ENCODE measurements around the gene PLXDC2.

DNA sequence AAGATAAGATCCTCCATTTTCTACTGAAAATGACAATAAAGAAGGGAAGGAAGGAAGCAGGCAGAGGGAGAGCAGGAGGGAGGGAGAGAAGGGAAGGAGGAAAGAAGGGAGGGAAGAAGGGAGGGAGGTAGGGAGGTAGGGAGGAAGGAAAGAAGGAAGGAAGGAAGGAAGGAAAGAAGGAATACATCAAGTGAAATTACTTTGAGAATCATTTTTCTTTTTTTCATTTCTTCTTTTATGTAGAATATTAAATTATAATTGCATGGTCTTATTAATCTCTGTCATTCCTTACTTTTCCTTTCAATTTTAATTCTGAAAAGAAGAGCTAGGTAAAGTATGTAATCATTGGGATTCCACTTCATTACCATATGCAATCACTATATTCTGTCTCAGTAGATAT lies 97.8 kb downstream of the PLXDC2 start:
- TF ChIP-seq, protein P1, sequence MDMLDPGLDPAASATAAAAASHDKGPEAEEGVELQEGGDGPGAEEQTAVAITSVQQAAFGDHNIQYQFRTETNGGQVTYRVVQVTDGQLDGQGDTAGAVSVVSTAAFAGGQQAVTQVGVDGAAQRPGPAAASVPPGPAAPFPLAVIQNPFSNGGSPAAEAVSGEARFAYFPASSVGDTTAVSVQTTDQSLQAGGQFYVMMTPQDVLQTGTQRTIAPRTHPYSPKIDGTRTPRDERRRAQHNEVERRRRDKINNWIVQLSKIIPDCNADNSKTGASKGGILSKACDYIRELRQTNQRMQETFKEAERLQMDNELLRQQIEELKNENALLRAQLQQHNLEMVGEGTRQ (IDR thresholded peaks at IDR 0.05; ENCODE audit: borderline replicate concordance, low read depth, low read length) = no peak
- TF ChIP-seq FOS (IDR thresholded peaks at IDR 0.05; ENCODE audit: borderline replicate concordance, extremely low read depth, insufficient read length) (no peak), CREB1 (IDR thresholded peaks at IDR 0.05; ENCODE audit: low read depth) (no peak), ESRRA (IDR thresholded peaks at IDR 0.05; ENCODE audit: low read length) (no peak), SRF (IDR thresholded peaks at IDR 0.05; ENCODE audit: low read depth in 2 of 2, low read length in 2 of 2) (no peak), DPF2 (IDR thresholded peaks at IDR 0.05) (no peak), POLR2A (IDR thresholded peaks at IDR 0.05; ENCODE audit: low read depth, low read length) (no peak), ZZZ3 (IDR thresholded peaks at IDR 0.05; ENCODE audit: control insufficient read depth, insufficient read length, low read depth) (no peak), CBX3 (IDR thresholded peaks at IDR 0.05; ENCODE audit: borderline replicate concordance, low read depth) (no peak), KDM1A (IDR thresholded peaks at IDR 0.05; ENCODE audit: borderline replicate concordance) (no peak), MEF2A (IDR thresholded peaks at IDR 0.05; ENCODE audit: insufficient read depth, low read depth, low read length) (no peak), JUND (IDR thresholded peaks at IDR 0.05; ENCODE audit: low read depth, low read length) (no peak), RFX5 (IDR thresholded peaks at IDR 0.05; ENCODE audit: low read depth, low read length) (no peak)
- TF ChIP-seq, protein P2, sequence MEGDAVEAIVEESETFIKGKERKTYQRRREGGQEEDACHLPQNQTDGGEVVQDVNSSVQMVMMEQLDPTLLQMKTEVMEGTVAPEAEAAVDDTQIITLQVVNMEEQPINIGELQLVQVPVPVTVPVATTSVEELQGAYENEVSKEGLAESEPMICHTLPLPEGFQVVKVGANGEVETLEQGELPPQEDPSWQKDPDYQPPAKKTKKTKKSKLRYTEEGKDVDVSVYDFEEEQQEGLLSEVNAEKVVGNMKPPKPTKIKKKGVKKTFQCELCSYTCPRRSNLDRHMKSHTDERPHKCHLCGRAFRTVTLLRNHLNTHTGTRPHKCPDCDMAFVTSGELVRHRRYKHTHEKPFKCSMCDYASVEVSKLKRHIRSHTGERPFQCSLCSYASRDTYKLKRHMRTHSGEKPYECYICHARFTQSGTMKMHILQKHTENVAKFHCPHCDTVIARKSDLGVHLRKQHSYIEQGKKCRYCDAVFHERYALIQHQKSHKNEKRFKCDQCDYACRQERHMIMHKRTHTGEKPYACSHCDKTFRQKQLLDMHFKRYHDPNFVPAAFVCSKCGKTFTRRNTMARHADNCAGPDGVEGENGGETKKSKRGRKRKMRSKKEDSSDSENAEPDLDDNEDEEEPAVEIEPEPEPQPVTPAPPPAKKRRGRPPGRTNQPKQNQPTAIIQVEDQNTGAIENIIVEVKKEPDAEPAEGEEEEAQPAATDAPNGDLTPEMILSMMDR (IDR thresholded peaks at IDR 0.05 in 2 of 3, conservative IDR thresholded peaks at IDR 0.05 in 1 of 3; ENCODE audit: control insufficient read depth in 2 of 3, extremely low read depth in 1 of 3, insufficient read depth in 1 of 3, low read depth in 3 of 3, low read length in 3 of 3) = no peak
